Upper lobe of left lung (tissue), 4 donors: Measurements from ENCODE around the gene C2orf72.

ENCODE experiments used
- EP300 ChIP-seq, 4 donors: sonication (generic); formaldehyde crosslinking; IDR thresholded peaks; one replicate each; pipeline ENCODE4 v1.5.1; 2017; ENCODE audit warnings: antibody characterized with exemption in 4 of 4, control low read depth in 2 of 4
- TF ChIP-seq, protein P1 (sequence below), 6 experiments: fragments of 450-650 bp in 4 of 6; fragments of 200-600 bp in 2 of 6; sonication (generic) in 2 of 6; IDR thresholded peaks; one replicate each; pipeline ENCODE4 v1.5.1; 2016 to 2019; ENCODE audit warnings: antibody characterized with exemption in 6 of 6

- TF ChIP-seq, protein P1, sequence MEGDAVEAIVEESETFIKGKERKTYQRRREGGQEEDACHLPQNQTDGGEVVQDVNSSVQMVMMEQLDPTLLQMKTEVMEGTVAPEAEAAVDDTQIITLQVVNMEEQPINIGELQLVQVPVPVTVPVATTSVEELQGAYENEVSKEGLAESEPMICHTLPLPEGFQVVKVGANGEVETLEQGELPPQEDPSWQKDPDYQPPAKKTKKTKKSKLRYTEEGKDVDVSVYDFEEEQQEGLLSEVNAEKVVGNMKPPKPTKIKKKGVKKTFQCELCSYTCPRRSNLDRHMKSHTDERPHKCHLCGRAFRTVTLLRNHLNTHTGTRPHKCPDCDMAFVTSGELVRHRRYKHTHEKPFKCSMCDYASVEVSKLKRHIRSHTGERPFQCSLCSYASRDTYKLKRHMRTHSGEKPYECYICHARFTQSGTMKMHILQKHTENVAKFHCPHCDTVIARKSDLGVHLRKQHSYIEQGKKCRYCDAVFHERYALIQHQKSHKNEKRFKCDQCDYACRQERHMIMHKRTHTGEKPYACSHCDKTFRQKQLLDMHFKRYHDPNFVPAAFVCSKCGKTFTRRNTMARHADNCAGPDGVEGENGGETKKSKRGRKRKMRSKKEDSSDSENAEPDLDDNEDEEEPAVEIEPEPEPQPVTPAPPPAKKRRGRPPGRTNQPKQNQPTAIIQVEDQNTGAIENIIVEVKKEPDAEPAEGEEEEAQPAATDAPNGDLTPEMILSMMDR (IDR thresholded peaks at IDR 0.05), result no peak
- TF ChIP-seq EP300 (IDR thresholded peaks at IDR 0.05), result no peak
Measured at GRCh38 chr2:231034291-231034882, 2.9 kb upstream of the C2orf72 start.
